ENCODE results near the gene POLR2L. TPM values are rescaled to one million over a fixed set of nuclear protein-coding genes. Genes with fewer than 3 reads are reported as not detected.

POLR2L gene
- total RNA-seq, 4 donors from 2014 or later, result 10.5 to 81.5 (median 42.8) TPM

- Histone ChIP-seq H3K36me3 (no peaks in the 10 kb centered on the region), H3K9me3 (no peaks in the 10 kb centered on the region), H3K4me3 (no peak overlapping the region), H3K4me1 (peaks cover 10 to 36% of the 10 kb centered on the region in 2 donors), H3K27ac (peak overlapping the region in 1 of 2 donors; percentile 69), H3K27me3 (no peaks in the 10 kb centered on the region)
- intact Hi-C loops (cut with DNase I; ENCODE audit: low total_unique reads), result no loop called here
- TF ChIP-seq, protein P1, sequence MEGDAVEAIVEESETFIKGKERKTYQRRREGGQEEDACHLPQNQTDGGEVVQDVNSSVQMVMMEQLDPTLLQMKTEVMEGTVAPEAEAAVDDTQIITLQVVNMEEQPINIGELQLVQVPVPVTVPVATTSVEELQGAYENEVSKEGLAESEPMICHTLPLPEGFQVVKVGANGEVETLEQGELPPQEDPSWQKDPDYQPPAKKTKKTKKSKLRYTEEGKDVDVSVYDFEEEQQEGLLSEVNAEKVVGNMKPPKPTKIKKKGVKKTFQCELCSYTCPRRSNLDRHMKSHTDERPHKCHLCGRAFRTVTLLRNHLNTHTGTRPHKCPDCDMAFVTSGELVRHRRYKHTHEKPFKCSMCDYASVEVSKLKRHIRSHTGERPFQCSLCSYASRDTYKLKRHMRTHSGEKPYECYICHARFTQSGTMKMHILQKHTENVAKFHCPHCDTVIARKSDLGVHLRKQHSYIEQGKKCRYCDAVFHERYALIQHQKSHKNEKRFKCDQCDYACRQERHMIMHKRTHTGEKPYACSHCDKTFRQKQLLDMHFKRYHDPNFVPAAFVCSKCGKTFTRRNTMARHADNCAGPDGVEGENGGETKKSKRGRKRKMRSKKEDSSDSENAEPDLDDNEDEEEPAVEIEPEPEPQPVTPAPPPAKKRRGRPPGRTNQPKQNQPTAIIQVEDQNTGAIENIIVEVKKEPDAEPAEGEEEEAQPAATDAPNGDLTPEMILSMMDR (IDR thresholded peaks at IDR 0.05), result peak; percentile 65 to 89 (median 82)
- TF ChIP-seq POLR2A (IDR thresholded peaks at IDR 0.05), result no peak
- no peak for DNase-seq
Measured at GRCh38 chr11:848380-848931, 6.1 kb upstream of the POLR2L start.

DNA sequence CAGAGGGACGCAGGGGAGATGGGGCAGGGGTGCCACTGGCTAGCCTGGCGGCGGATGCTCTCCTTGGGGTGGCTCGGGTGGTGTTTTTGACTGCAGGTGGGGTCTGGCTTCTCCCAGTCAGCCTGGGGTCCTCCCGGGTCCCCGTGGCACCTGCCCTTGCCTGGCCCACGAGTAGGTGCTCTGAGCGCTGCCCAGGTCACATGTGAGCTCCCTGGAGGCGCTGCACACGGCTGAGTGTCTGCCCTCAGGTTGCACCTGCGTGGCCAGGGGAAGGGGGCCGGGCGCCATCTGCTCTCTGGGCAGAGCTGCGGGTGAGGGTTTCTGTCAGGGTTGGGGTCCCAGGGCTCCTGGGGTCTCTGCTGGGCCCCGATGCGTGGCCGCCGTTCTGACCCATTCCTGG lies 5.5 kb upstream of the POLR2L start:
- intact Hi-C loops (cut with DNase I; ENCODE audit: low total_unique reads), result no loop called here
- Histone ChIP-seq H3K27me3 (no peaks in the 10 kb centered on the region), H3K36me3 (no peaks in the 10 kb centered on the region), H3K4me1 (peaks cover 10 to 36% of the 10 kb centered on the region in 2 donors), H3K4me3 (no peak overlapping the region), H3K27ac (peak overlapping the region in 1 of 2 donors; percentile 69), H3K9me3 (no peaks in the 10 kb centered on the region)
- DNase-seq, result no peak
- TF ChIP-seq POLR2A (IDR thresholded peaks at IDR 0.05), result no peak
- TF ChIP-seq, protein P1 (IDR thresholded peaks at IDR 0.05), result no peak

DNA sequence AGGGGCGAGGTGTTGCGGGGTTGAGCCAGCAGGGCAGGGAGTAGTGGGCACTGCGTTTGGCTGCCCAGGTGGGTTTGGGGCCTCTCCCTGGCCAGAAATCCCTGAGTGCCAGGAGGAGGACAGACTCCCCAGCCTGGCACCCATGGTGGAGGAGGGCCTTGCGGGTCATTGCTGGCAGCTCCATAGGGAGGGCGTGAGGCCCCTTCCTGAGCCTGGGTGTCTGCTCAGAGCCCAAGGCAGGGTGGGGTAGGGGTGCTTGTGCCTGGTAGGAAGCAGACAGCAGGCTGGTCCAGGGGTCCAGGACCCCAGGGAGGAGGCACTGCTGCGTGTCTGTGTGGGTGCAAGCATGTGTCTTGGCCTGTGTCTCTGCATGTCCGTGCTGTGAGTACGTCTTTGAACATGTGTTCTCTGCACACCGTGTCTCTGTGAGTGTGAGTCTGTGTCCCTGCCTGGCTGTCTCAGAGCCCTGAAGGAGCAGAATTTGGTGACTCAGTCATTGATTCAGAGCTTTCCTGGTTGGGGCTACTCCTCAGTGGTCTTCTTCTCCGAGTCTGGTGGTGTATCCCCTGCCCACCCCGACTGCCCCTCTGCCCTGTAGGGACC lies 4.3 kb upstream of the POLR2L start:
- no peaks in the 10 kb centered on the region for H3K9me3 ChIP-seq
- TF ChIP-seq, protein P1 (IDR thresholded peaks at IDR 0.05), result no peak
- no peak for TF ChIP-seq POLR2A (IDR thresholded peaks at IDR 0.05)
- H3K4me3 ChIP-seq, result no peak overlapping the region
- H3K27ac ChIP-seq, result peak overlapping the region in 1 of 2 donors; percentile 95
- intact Hi-C loops (cut with DNase I; ENCODE audit: low total_unique reads), result no loop called here
- no peak for DNase-seq
- peaks cover 10 to 36% of the 10 kb centered on the region in 2 donors for H3K4me1 ChIP-seq
- H3K36me3 ChIP-seq, result no peaks in the 10 kb centered on the region
- H3K27me3 ChIP-seq, result no peaks in the 10 kb centered on the region

DNA sequence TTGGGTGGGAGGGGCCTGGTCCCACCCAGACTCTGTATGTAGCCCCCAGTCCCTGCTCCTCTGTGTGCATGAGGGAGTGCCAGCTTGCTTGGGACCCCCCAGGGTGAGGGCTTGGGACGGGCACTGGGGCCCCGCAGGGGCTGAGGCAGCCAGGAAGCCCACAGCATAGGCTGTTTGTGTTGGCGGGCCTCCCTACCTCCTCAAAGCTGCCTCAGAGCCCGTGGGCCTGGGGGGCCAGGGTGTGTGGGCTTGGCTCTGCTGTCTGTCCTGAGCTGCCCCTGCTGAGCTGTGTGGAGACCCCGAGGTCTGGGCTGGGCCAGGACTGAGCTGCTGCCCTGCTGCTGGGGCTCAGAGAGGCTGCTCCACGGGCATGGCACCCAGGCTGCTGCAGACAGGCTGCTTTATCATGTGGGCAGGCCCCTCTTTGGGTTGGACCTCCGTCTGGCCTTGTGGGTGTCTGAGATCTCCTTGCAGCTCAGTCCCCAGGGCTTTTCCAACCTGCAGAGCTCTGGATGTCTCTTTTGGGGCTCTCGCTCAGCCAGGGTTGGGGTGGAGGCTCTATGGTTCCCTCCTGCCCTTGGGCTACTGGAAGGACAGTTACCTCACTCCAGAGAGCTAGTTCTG lies 3.7 kb upstream of the POLR2L start:
- Histone ChIP-seq H3K9me3 (no peaks in the 10 kb centered on the region), H3K4me1 (peaks cover 16 to 39% of the 10 kb centered on the region in 2 donors), H3K36me3 (no peaks in the 10 kb centered on the region), H3K27me3 (no peaks in the 10 kb centered on the region), H3K4me3 (no peak overlapping the region), H3K27ac (peak overlapping the region; percentile 95 to 97)
- no peak for DNase-seq
- TF ChIP-seq, protein P1 (IDR thresholded peaks at IDR 0.05), result no peak
- no peak for TF ChIP-seq POLR2A (IDR thresholded peaks at IDR 0.05)
- intact Hi-C loops (cut with DNase I; ENCODE audit: low total_unique reads), result no loop called here

Measured in uterus (tissue), 4 donors.